Adrenal gland (tissue), 5 donors: ENCODE data around the gene SECTM1.

Experiments used
- CTCF ChIP-seq, 6 experiments: fragments of 450-650 bp in 4 of 6; fragments of 200-600 bp in 2 of 6; sonication (generic) in 1 of 6; IDR thresholded peaks; 1 replicate in 5 of 6; 2 replicates in 1 of 6; pipeline versions ENCODE4 v1.5.1 to v1.8.0; 2016 to 2021; ENCODE audit warnings: antibody characterized with exemption in 6 of 6, mild to moderate bottlenecking in 2 of 6, moderate library complexity in 1 of 6
- POLR2A ChIP-seq, 2 donors: fragments of 450-650 bp; IDR thresholded peaks; one replicate each; pipeline ENCODE4 v1.6.1; 2017; ENCODE audit warnings: antibody characterized with exemption in 2 of 2, mild to moderate bottlenecking in 2 of 2, moderate library complexity in 1 of 2
- donor health status: DM: no; HTN: no; CAD: no.

- TF ChIP-seq CTCF (IDR thresholded peaks at IDR 0.05) (no peak), POLR2A (IDR thresholded peaks at IDR 0.05) (no peak)
Measured at GRCh38 chr17:82334622-82335394, 1.2 kb upstream of the SECTM1 start.
